A172 (cell line): ENCODE results near the gene POLR3B. TPM values are rescaled to one million over a fixed set of nuclear protein-coding genes. Genes with fewer than 3 reads are reported as not detected.
A peak's percentile ranks its signal among the peaks of the same experiment; 100 is the strongest.
"Not testable (repeated sequence)": the region's sequence is repeated elsewhere in the genome, so short reads cannot be mapped to it uniquely, and the experiment has no call there.

Source experiments
- DNase-seq: peaks from one replicate; pipeline ENCODE4 v3.0.0-alpha.2; 2015; ENCODE audit warnings: low spot score
- total RNA-seq: library from RNA; depleted of rRNA; stranded (reverse); fragments of >200 nt; shearing (Covaris generic); gene quantifications from 2 replicates; pipeline ENCODE4 v1.2.3, GENCODE V29; 2014; rRNA removed

Gene POLR3B
- 7.2 and 8.6 TPM in 2 replicates for total RNA-seq

DNA sequence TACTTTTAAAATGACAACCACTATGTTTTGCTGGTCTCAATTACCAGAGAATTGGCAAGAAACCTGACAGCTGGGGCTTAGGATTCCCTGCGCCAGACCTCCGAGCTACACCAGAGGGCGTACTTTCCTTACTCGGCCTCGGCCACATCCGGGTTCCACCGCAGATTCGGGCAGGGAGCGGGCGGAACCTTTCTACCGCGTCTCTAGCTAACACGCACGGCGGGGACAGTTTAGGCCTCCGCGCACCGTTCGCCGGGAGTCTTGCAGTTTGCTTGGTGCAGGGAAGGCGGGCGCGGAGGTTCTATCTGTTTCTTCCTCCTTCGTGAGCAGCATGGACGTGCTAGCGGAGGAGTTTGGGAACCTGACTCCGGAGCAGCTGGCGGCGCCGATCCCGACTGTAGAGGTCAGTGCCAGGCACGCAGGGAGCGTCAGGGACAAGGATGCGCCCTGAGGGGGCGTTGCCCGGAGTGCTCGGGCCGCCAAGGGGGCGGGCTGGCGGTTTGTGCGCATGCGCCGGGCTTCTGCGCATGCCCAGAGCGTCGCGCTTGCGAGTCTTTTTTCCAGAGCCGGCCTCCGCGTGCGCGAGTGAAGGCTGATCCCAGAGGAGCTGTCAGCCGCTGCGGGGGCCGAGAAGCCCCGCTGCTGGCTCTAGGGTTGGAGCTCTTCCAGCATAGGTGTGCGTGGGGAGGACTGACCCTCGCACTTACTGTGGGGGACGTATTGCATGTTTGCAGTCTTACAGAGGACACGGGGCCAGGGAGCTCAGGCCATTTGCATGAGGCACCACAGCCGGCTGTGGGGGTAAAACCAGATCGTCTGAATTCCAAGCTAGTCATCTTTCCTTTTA, at the start of gene POLR3B:
Gene POLR3B, plus strand, starts transcription at position 200 of the 847 bp plus-strand sequence. Its CDS starts 132 bp downstream, at position 332.
- peak; percentile 87 for DNase-seq

DNA sequence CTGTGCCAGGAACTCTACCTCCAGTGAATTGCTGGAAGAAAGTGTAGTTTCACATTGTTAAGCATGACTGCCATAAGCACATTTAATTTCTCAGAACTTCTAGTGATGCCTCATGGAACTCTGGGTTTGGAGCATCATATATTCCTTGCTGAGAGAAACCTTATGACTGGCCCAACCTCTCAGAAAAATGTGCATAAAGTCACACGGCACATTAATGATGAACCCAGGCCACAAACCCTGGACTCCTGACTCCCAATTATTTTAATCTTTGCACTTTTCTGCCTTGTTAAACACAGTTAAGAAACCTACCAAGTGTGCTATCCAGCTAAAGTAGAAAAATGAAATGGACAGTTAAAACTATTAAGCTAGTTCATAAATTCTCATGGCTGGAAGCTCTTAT, 49.4 kb upstream of the POLR3B start:
- DNase-seq: no peak

DNA sequence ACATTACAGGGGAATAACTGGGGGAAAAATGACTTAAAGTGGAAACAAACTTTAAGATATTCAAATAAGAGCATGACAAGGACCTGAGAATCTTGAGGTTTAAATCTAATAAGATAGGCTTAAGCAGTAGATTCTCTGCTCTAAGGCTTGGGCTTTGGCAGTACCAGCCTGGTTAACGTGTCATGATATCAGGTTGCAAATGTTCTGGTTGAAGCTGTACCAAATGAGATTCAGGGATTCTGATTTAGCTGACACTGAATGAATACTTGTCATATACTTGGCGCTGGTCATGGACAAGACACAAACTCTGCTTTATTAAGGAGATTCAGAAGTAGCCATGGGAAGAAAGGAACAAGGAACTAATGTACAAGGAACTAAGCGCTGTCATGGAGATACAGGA, 48.9 kb upstream of the POLR3B start:
- DNase-seq: no peak

DNA sequence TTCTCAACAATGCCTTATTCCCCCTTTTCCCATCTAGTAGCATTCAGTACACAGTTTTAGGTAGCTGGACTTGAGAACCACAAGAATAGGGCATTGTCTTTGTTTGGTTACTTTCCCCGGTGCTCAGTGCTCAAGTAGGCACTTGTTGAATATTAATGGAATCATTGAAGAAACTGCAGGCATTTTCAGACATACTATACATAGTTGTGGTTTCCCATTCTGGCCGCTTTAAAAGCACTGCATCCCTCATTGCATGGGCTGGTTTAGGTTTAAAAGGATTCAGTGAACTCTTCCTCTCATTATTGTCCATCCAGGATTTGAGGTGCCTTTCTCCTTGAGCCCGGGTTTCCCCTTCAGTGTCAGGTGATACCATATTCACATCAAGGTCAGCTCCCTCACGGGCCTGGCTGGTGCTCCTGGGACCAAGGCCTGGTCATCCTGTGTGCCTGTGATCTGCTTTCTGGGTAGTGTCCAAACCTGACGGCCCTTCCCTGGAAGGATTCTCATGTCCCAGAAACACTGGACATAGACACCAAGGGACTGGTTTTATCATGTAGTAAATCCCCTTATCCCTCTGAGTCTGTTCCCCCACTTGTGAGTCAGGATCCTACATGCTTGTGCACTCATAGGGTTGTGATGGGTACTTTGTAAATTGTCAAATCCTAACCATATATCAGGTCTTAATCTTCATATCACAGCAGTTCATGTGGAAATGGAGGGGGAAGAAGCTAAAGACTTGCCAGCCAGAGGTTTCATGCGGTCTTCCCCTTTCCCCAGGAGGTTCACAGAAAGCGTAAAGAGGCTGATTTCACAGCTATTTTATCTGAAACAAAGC, 47.7 kb upstream of the POLR3B start:
- DNase-seq: peak; percentile 66

DNA sequence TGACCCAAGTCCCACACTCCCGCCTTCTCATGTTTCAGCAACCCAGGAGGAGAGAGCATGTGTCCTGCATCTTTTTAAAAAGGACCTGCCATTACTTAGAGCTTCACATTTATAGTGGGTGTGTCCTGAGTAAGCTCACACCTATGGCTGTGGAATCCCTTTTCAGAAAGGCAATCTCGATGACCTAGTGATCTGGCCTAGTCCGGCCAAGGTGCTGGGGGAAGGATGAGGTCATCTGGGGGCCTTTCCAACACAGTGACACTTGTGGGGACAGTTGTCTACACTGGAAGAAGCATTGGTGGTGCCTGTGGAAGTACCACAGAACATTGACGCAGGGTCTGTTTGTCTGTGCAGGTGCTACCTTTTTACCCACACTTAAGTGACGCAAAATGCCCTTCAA, 46.9 kb upstream of the POLR3B start:
- DNase-seq: no peak

DNA sequence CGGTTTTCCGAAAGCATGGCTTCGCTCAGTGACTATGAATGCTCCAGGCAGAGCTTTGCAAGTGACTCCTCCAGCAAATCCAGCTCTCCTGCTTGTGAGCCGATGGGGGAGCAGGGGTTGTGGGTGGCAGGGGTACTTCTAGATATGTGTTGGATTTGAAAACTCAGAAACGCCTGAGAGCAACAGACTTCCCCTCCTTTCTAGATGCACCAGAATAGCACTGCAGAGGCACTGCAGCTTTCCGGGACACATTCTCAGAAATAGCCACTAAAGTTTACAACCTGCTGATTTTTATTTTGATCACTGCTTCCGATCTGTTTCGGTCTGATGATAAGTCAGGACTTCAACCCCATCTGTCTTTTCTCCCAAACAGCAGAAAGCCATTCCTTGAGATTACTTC, 46.4 kb upstream of the POLR3B start:
- DNase-seq: no peak

DNA sequence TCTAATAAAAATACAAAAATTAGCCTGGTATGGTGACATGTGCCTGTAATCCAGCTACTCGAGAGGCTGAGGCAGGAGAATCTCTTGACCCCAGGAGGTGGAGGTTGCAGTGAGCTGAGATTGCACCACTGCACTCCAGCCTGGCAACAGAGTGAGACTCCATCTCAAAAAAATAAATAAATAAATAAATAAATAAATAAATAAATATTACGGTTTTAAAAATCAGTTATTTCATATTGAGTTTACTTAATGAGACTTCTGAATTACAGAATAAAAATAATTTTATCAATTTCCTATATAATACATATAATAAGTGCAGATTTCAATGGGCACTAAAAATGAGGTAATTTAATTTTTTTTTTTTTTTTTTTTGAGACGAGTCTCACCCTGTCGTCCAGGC, 44.1 kb upstream of the POLR3B start:
- DNase-seq: not testable (repeated sequence)

DNA sequence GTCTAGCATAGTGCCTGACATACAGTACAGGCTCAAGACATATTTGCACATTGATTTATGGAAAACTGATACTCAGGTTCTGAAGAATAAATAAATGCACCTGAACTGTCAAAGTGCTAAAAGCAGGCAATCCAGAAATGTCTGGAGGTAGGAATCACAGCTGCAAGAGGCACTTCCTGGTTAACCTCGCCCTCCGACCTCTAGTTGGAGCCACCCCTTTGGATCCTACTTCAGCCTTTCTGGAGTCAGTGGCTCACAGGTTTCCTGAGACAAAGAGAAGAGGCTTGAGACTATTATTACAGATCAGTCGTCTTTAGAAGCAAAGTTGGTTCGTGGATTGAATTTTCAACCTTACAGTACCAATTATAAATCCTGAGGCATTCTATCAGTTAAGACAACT, 42.0 kb upstream of the POLR3B start:
- no peak for DNase-seq

DNA sequence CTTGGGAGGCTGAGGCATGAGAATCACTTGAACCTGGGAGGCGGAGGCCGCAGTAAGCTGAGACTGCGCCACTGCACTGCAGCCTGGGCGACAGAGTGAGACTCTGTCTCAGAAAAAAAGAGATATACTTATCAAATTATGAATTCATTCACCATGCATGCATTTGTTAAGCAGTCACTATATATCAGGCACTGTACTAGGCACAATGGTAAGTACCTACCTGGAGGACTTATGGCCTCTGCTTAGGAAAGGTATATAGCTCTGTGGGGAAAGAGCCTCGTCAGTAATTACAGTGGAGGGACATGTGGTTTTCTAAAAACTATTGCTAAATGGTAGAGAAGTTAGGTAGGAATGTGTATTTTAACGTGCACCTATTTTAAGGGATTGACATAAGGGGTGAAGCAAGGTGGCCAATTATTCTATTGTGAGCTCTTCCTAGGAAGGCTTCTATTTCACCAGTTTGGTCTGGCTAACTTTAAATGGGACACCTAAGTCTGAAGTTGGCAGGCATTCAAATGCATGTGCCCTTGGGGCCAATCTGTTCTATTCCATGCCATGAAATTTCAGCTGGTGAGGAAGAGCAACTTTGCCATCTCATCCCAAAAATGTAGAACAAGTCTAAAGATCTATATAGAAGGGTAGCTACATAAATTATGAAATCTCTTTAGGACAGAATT, 40.0 kb upstream of the POLR3B start:
- no peak for DNase-seq

DNA sequence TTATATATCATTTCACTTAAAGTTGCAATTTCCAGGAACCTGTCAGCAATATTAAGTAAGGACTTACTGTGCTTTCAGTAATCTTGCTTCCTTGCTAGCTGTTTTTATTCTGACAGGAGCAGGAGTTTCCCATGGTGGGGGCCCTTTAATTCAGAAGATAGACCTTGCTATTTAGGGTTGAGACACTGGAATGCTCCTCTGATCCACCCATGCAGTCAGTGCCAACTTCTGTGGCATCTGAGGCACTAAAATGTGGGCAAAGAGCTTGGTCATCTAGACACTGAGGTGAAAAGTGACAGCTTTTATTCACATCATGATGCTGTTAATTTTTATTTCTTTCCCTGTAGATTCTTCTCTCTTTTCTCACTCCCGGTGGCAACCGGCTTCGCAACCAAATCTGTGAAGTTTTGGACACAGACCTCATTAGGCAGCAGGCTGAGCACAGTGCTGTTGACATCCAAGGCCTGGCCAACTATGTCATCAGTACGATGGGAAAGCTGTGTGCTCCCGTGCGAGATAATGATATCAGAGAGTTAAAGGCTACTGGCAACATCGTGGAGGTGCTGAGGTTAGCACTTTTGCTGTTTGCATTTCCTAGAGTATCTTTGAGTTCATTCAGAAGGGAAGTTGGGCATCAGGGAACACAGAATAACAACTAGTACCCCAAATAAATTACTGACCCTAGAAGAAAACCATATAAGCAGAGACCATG, 36.3 kb upstream of the POLR3B start:
- DNase-seq: no peak

DNA sequence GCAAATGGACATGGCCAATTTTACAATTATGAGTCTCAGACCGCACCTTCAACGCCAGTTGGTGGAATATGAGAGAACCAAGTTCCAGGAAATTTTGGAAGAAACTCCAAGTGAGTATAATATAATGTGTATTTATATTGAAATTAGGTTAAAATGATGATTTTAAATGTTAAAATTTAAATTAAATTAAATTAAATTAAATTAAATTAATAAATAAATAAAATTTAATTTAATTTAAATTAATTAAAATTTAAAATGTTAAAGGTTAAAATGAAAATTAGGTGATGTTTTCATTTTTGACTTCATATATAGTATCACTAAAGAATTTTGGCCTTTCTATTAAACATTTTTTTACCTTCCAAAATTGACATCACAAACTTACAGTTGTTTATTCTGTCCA, 34.0 kb upstream of the POLR3B start:
- DNase-seq: no peak

DNA sequence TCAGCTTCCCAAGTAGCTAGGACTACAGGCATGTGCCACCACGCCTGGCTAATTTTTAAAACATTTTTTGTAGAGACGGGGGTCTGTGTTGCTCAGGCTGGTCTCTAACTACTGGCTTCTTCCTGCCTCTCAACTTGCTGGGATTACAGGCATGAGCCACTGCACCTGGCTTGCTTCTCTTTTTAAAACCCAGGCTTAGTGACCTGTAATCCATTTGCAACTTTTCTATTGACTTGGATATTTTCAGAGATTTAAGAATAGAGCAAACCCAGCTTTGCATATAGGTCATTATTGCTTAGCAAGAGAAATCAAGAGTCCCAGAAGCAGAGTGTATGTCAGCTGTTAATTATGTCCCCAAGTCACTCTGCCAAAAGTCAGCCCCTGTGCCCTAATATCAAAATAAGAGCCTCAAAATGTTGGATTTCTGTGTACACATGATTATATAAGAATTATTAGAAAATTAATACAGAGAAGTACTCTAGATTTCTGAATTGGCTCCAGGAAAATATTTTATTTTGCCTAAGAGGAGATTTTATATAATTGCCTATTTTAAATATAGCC, 30.2 kb upstream of the POLR3B start:
- no peak for DNase-seq

DNA sequence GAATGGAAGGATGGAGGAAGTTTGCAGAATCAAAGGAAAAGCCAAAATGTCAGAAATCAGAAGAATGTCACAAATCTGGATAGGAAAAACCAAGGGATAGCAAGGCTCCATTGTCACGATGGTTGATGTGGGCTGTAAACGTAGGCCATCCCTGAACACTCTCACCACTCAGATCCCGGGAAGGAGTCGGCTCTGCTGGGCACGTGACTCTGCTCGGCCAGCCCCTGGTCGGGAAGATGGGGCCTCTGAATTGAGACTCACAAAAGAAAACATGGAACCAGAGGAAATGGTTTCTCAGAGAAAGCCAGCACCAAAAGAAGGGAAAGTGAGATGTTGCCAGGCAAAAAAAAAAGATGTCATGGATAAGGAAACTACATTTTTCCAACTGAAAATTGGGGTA, 28.8 kb upstream of the POLR3B start:
- no peak for DNase-seq

DNA sequence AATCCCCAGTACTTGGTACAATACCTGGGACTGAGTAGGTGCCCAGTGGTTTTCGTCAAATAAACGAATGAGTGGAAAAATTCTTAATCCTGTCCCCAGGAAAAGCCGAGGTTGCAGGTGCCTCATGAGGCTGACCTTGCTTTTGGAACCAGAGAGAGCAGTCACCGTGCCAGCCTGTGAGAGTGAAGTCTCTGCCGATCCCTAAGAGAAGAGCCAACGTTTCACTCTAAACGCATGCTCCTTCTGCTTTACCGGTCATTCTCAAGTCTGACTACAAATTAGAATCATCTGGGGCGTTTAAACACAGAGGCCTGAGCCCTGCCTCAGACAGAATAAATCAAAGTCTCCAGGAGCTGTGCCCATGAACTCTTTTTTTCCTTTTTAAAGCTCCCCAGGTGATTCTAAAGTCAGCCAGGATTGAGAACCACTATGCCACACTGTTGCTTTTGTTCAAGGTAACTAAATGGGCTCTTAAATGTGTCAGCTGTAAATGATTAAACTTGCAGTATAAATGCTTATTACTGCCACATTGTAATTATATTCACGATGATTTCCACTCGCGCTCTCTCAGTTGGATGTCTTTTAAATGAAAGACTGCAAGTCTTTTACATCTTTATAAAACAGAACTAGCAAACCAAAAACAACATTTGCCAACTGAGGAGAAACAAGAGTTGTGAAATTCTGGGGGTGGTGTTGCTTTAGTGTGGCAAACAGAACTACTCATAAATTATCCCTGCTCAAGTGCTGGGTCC, 28.1 kb upstream of the POLR3B start:
- DNase-seq: no peak

DNA sequence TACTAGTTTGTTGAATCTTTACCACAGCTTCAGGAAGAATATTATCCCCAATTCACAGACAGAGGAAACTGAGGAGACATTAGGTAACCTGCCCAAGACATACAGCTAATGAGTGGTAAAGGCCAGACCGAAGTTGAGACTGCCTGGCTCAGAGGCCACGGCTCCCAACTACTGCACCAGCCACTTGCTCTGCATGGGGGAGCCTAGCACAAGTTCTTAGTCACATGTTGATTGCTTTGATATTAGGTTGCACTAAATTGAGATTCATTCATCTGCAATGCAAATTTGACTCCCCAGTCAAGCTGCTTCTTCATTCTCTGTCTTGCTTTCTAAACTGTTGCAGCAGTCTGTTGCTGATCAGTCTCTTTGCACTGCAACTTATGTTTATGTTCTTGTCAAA, 25.9 kb upstream of the POLR3B start:
- DNase-seq: no peak

DNA sequence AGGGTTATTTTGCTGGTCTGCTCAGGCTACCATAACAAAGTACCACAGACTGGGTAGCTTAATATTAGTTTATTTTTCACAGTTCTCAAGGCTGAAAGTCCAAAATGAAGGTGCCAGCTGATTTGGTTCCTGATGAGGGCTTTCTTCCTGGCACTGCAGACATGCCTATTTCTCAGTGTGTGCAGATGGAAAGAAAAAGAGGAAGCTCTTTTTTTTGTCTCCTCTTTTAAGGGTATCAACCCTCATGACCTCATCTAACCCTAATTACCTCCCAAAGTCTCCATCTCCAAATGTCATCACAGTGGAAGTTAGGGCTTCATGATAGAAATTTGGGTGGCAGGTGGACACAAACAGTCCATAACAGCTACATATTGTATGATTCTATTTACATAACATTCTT, 25.0 kb upstream of the POLR3B start:
- DNase-seq: no peak

DNA sequence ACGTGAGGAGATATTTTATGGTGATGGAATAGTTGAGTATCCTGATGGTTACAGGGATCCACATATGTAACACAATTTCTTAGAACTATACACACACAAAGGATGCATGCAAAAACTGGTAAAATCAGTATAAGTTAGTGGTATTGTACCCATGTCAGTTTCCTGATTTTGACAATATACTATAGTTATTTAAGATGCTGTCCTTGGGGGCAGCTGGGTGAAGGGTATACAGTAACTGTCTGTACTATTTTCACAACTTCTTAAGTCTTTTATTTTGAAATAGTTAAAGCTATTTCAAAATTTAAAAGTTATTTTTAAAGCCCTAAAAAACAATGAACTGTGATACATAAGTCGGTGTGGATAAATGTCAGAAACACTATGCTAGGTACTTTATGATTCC, 24.5 kb upstream of the POLR3B start:
- no peak for DNase-seq

DNA sequence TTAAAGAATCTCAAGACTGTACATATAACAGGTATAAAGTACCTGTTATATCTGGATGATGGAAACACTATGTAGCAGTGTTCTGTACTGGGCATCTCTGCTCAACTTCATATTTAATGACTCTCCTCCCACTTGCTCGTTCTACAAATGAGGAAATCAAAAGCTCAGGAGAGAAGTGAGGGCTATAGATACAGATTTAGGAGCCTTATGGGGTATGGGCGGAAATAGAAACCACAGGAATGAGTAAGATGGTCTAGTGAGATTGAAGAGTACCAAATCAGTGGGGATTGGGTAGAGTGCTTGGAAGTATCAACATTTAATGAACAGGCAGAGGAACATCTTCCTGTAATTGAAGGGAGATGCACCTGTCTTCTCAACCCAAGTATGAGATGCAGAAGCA, 23.8 kb upstream of the POLR3B start:
- no peak for DNase-seq

DNA sequence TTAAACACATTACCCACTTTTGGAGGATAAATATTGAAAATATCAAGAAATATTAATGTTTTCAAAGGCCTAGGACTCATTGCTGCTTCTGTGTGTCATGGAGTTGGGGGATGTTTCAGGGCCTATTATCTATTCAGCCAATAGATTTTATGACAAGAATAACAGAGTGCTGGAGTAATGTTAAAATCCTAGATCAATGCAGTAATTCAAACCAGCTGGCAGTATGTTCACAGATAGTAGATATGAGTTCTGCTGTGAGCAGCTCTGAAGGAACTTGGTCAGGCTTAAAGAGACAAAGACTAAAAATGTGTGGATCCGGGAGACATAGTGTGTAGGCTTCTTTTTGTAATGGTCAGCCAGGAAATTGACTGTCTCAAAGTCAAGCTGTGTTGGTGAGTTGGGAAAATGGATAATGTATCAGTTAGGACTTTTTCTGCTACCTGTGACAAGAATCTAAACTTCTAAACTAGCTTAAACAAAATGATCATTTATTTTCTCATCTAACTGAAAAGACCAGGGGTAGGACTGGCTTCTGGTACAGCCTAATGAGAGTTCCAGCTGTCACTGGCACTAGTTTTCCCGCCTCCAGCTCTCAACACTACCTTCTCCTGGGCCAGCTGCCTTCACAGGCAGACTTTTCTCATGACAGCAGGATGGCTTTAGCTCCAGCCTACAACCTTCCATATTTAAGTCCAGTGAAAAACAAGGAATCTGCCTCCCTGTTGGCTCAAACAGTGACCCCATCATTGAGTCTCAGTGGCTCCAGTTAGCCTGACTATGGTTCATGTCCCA, 16.3 kb upstream of the POLR3B start:
- no peak for DNase-seq
